Measurements from ENCODE around the gene SLC8A1.

The SLC8A1 gene

DNA sequence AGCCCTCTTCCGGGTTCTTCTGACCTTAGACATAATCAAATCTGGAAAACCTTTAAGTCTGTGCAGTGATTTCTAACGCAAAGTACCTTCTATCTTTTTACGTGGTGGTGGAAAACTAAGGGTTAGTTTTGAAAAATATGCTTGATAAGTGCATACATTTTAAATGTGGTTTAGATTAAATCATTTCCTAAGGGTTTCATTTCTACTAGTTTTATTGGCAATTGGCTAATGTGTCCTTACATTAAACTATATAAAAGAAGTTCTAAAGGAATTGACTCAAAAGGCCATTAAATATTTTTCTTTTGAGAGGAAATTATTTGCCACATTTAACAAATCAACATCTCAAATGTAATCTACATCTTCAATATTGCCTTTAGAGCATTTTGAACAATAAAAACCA, 404.5 kb downstream of the SLC8A1 start:
- DNase-seq (ENCODE audit: low spot score): no peak

All from AG08395 (cell line).